HG03097 (cell line): ENCODE data around the gene NAV1.
A peak's percentile ranks its signal among the peaks of the same experiment; 100 is the strongest.

ENCODE experiments used
- ATAC-seq: cut with Tn5 transposase; IDR thresholded peaks from one replicate; pipeline ENCODE4 v1.9.1; 2021; ENCODE audit not compliant: unreplicated experiment, low FRiP score

NAV1 gene

DNA sequence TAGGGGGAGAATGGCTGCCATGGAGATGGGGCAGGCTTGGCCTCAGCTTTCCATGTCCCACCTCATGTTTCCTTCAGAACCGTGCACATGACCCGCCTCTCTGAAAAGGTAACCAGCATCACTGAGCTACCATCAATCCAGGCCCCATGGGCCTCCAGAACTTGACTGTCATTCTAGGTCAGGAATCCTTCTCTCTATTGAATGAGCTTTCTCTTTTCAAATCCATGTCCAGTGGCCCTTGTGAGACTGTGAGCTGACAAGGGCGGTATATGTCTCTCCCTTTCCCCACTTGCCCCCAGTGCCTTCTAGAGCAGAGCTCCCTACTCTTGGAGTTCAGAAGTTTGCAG is 36.4 kb upstream of the NAV1 start:
- ATAC-seq, result no peak

- ATAC-seq, result no peak
Measured at GRCh38 chr1:201503397-201504176, 35.3 kb upstream of the NAV1 start.

GRCh38 chr1:201504179-201504631 is 34.7 kb upstream of the NAV1 start:
- ATAC-seq, result no peak

DNA sequence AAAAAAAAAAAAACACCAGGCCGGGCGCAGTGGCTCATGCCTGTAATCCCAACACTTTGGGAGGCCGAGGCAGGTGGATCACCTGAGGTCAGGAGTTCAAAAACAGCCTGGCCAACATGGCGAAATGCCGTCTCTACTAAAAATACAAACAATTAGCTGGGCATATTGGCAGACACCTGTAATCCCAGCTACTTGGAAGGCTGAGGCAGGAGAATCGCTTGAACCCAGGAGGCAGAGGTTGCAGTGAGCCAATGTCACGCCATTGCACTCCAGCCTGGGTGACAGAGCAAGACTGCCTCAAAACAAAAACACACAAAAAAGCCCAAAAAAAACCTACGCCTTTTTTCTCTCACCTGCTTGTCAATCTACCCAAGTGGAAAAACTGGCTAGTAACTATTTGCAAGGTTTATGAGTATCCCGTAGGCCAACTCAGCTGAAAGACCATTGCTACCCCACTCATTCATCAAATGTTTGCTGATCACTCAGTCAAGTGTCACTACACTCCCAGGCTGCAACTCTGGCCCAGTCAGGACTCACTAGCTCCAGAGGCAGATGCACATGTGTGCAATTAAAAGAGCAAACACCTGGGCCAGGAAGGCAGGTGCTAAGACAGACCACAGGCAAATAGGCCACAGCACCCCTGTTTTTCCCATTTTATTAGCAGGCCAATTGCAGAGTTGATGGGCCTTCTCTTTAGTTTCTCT is 34.0 kb upstream of the NAV1 start:
- ATAC-seq, result no peak

DNA sequence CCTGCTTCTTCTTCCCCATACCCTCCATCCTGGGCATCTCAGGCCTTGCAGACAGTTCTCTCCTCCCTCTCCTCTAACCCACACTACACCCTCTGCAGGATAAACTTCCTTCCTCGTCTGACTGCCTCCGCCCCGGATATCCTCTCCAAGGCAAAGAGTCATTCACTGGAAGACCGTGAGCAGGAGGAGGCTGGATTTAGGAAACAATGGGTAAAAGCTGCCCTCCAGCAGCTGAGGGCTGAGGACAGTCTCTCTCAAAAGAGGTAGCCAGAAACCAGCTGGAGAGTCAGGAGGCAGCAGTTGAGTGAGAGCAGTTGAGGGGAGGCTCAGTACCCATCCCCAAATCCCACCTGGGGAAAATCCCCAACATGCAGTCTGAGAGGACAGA is 33.4 kb upstream of the NAV1 start:
- ATAC-seq, result no peak

DNA sequence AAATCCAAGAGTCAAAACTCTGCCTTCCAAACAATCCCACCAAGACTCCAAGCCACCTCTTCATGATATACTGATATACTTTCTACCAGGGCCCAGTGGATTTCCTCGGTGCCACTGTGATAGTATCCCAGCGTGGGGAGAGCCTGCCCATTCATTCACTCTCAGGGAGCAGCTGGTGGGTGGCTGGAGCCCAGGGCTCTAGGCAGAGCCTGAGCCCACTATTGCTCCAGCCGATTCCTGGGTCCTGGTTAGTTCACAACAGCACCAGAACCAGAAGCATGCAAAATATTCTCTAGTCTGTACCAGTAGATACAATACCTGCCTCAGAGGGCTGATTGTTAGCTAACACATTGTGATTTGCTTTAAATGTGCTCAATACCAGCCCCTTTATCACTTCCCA is 32.8 kb upstream of the NAV1 start:
- ATAC-seq, result no peak

DNA sequence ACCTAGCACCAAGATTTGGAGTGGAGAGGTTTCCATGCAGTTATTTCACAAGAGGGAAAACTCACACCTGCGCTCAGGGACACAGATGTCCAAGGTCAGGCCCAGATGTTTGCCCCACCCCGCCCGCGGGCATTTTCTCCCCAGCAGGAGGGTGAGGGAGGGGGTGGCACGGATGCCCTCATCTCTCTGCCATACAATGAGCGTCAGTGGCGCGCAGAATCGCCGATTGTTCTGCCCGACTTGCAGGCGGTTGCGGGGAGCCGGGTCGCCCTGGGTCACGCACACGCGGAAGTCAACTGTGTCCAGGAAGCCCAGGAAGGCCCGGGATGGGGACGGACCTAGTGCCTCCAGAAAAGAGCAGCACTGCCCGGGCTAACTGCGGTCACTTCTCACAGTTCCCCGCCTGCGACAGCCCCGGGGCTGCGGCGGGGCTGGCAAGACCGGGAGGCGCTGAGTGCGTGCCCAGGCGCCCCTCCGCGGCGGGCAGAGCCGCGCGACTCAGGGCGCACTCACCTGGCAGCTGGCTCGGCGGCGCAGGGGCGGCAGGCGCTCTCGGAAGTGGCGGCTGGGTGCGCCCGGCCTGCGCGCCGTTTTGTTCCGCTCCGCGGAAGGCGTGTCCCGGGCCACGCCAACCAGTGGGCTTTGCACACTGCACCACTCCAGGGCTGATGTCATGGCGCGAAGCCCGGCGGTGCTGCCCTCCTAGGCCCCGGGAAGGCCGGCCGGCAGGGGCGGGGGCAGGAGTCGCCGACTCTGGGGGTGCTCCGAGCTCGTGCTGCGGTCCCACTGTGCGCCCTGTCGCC is 32.2 kb upstream of the NAV1 start, which contains the start of gene CSRP1:
CSRP1 (minus strand) TSS at position 567 of the 803 bp plus-strand sequence. CDS start 10,820 bp downstream, outside the sequence.
- ATAC-seq, result peak; percentile 81

DNA sequence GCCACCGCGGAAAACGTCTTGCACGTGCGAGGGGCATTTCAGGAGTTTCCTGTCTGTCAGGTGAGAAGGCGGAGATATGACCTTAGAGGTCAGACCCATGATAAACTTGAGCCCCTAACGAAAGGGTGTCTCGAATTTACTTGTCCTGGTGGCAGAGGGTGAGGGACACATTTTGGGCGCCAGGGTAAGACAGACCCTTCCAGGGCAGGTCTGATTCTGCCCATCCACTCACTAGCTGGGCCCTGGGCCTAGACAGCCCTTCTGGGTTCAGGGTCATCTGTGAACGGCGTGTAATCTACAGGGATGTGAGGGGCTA is 31.6 kb upstream of the NAV1 start:
- ATAC-seq, result no peak

- ATAC-seq, result no peak
Measured at GRCh38 chr1:201508809-201509208, 30.1 kb upstream of the NAV1 start.

GRCh38 chr1:201509601-201510374 is 29.1 kb upstream of the NAV1 start:
- no peak for ATAC-seq

DNA sequence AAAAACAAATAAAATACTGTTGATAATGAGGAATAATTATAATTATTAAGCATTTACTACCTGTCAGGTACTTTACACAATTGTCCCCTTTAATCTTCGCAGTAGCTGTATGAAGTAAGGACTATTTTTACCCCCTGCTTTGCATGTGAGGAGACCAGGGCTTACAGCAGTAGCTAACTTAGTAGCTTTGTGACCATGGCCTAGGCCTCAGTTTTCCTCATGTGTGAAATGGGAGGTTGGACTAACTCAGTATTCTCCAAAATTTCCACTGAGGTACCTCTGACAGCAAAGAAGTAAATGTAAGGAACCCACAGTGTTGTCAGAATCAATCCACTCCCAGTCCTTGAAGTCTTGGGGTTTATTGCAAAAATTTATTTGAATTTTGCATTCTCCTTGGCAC is 28.2 kb upstream of the NAV1 start:
- ATAC-seq, result no peak

GRCh38 chr1:201511396-201511940 is 27.5 kb upstream of the NAV1 start:
- ATAC-seq, result no peak

- no peak for ATAC-seq
Measured at GRCh38 chr1:201511941-201512539, 26.9 kb upstream of the NAV1 start.

- ATAC-seq, result no peak
Measured at GRCh38 chr1:201513498-201514243, 25.3 kb upstream of the NAV1 start.

- ATAC-seq, result no peak
Measured at GRCh38 chr1:201514466-201514865, 24.5 kb upstream of the NAV1 start.

- no peak for ATAC-seq
Measured at GRCh38 chr1:201515062-201515750, 23.7 kb upstream of the NAV1 start.

DNA sequence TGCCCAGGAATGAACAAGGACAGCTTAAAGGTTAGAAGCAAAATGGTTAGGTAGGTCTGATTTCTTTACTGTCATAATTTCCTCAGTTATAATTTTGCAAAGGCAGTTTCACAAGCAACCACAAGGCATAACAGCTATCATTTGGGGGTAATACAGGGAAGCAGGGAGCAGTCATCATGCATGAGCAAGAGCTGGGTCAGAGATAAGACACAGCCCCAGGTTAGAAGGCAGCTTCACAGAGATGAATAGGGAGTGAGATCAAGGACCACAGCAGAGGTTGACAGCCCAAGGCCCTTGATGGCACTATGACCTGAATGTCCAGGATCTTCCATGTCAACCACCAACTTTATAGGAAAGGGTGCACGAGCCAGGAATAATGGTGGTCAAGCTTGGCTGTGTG is 23.0 kb upstream of the NAV1 start:
- ATAC-seq, result no peak

DNA sequence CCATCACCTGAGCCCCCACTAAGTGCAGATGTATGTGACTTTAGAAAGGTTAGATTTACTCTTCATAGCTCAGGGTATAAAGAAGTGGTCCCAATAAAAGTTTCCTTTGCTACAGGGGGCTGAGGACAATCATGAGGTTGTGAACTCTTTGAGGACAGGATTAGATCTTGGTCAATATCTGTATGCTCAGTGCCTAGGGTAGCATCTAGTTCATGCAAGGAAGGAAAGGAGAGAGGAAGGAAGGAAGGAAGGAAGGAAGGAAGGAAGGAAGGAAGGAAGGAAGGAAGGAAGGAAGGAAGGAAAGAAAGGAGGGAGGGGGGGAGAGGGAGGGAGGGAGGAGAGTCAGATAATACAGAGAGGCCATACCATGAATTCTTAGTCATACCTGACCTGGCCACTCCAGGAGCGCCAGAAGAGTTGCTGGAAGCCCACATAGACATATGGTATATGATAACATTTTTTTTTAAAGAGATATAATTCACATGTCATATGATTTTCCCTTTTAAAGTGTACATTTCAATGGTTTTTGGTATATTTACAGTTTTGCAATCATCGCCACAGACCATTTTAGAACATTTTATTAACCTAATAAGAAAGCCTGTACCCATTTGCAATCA is 22.3 kb upstream of the NAV1 start:
- ATAC-seq, result no peak
